Right renal pelvis (tissue), 4 donors: ENCODE data around the gene NDUFAF2. TPM values are rescaled to one million over a fixed set of nuclear protein-coding genes. Genes with fewer than 3 reads are reported as not detected.
"Not testable (repeated sequence)": the region's sequence is repeated elsewhere in the genome, so short reads cannot be mapped to it uniquely, and the experiment has no call there.

Source experiments
- DNase-seq, 4 donors: peaks; one replicate each; pipeline ENCODE4 v3.0.0-alpha.2; 2013; ENCODE audit warnings: low read depth in 4 of 4, low spot score in 3 of 4, missing footprints in 1 of 4
- polyA plus RNA-seq, 4 donors: library from polyadenylated mRNA; unstranded; fragments of 120-200 nt; gene quantifications; one replicate each; pipeline ENCODE4 v1.2.1, GENCODE V29; 2013; ENCODE audit not compliant: insufficient read length in 4 of 4

NDUFAF2 gene
- polyA plus RNA-seq, 4 donors, result 27.4 to 33.8 (median 30.0) TPM

- DNase-seq, result no peak
Observed at GRCh38 chr5:61167382-61167781, 222.4 kb downstream of the NDUFAF2 start.

- no peak for DNase-seq
Observed at GRCh38 chr5:61168951-61169350, 223.9 kb downstream of the NDUFAF2 start.

GRCh38 chr5:61171479-61171878, 226.5 kb downstream of the NDUFAF2 start:
- no peak for DNase-seq

GRCh38 chr5:61176631-61177030, 231.6 kb downstream of the NDUFAF2 start:
- DNase-seq, result no peak

- no peak for DNase-seq
Observed at GRCh38 chr5:61177070-61177469, 232.1 kb downstream of the NDUFAF2 start.

GRCh38 chr5:61177716-61178115, 232.7 kb downstream of the NDUFAF2 start:
- no peak for DNase-seq

- no peak for DNase-seq
Observed at GRCh38 chr5:61178702-61179101, 233.7 kb downstream of the NDUFAF2 start.

- no peak for DNase-seq
Observed at GRCh38 chr5:61180886-61181285, 235.9 kb downstream of the NDUFAF2 start.

GRCh38 chr5:61182449-61182848, 237.4 kb downstream of the NDUFAF2 start:
- no peak for DNase-seq

GRCh38 chr5:61183538-61183937, 238.5 kb downstream of the NDUFAF2 start:
- DNase-seq, result no peak

GRCh38 chr5:61184708-61185107, 239.7 kb downstream of the NDUFAF2 start:
- DNase-seq, result no peak

- no peak for DNase-seq
Observed at GRCh38 chr5:61186634-61187033, 241.6 kb downstream of the NDUFAF2 start.

GRCh38 chr5:61187352-61187751, 242.3 kb downstream of the NDUFAF2 start:
- not testable (repeated sequence) for DNase-seq

GRCh38 chr5:61187826-61188225, 242.8 kb downstream of the NDUFAF2 start:
- DNase-seq, result not testable (repeated sequence)

GRCh38 chr5:61198606-61199005, 253.6 kb downstream of the NDUFAF2 start:
- DNase-seq, result no peak

GRCh38 chr5:61200582-61201155, 255.7 kb downstream of the NDUFAF2 start:
- no peak for DNase-seq

- DNase-seq, result no peak
Observed at GRCh38 chr5:61202213-61202612, 257.2 kb downstream of the NDUFAF2 start.

Other genes with a start within 250 kb of the NDUFAF2 start
- 10 to 100 TPM; 27.6 to 31.2 (median 30.7) TPM for gene DEPDC1B, start 245.0 kb upstream of the NDUFAF2 start, polyA plus RNA-seq
- 10 to 100 TPM; 15.1 to 23.1 (median 19.3) TPM for gene ELOVL7, start 100.9 kb upstream of the NDUFAF2 start, polyA plus RNA-seq
- gene ERCC8, start 135 bp upstream of the NDUFAF2 start, polyA plus RNA-seq, result 10 to 100 TPM; 20.0 to 28.0 (median 24.3) TPM
- gene SMIM15, start 217.3 kb downstream of the NDUFAF2 start, polyA plus RNA-seq, result 100 to 1,000 TPM in 2 of 4 donors, 10 to 100 TPM in 2; 89.1 to 102 (median 99.5) TPM